ENCODE measurements around the gene TMEM255B. TPM values are rescaled to one million over a fixed set of nuclear protein-coding genes. Genes with fewer than 3 reads are reported as not detected.
"Not testable (repeated sequence)": the region's sequence is repeated elsewhere in the genome, so short reads cannot be mapped to it uniquely, and the experiment has no call there.

TMEM255B gene
- total RNA-seq, 1 experiment from 2014 or later, result 0.61 TPM

GRCh38 chr13:113751491-113751890, 7.5 kb upstream of the TMEM255B start:
- intact Hi-C loops (cut with micrococcal nuclease; ENCODE audit: unreplicated experiment), result no loop called here
- no peaks in the 10 kb centered on the region for H4K20me1 ChIP-seq (ENCODE audit: insufficient read depth)
- H3F3A ChIP-seq (ENCODE audit: insufficient read depth, low read depth), result peaks cover 22% of the 10 kb centered on the region
- no peak for TF ChIP-seq EZH2 (IDR thresholded peaks at IDR 0.05; ENCODE audit: low read depth)
- TF ChIP-seq, protein P1, sequence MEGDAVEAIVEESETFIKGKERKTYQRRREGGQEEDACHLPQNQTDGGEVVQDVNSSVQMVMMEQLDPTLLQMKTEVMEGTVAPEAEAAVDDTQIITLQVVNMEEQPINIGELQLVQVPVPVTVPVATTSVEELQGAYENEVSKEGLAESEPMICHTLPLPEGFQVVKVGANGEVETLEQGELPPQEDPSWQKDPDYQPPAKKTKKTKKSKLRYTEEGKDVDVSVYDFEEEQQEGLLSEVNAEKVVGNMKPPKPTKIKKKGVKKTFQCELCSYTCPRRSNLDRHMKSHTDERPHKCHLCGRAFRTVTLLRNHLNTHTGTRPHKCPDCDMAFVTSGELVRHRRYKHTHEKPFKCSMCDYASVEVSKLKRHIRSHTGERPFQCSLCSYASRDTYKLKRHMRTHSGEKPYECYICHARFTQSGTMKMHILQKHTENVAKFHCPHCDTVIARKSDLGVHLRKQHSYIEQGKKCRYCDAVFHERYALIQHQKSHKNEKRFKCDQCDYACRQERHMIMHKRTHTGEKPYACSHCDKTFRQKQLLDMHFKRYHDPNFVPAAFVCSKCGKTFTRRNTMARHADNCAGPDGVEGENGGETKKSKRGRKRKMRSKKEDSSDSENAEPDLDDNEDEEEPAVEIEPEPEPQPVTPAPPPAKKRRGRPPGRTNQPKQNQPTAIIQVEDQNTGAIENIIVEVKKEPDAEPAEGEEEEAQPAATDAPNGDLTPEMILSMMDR (conservative IDR thresholded peaks at IDR 0.05), result no peak
- peaks cover under 1% of the 10 kb centered on the region for H3K4me1 ChIP-seq (replicated peaks; ENCODE audit: insufficient read depth)
- DNase-seq, result no peak
- no TSS peak for BruUV-seq (replicated peaks)
- no peak overlapping the region for H3K4me3 ChIP-seq
- no peak overlapping the region for H3K4me2 ChIP-seq
- CTCF ChIA-PET, result no interaction called here
- no peaks in the 10 kb centered on the region for H3K79me2 ChIP-seq (ENCODE audit: low read depth)
- no peaks in the 10 kb centered on the region for H3K9me3 ChIP-seq (ENCODE audit: insufficient read depth, low read depth)
- peaks cover 58% of the 10 kb centered on the region for H3K27me3 ChIP-seq (ENCODE audit: insufficient read depth, low read depth)
- no peak overlapping the region for H2AFZ ChIP-seq
- POLR2A ChIA-PET (ENCODE audit: unreplicated experiment), result no interaction called here
- H3K27ac ChIP-seq, result no peak overlapping the region
- H3K9me2 ChIP-seq (ENCODE audit: insufficient read depth), result no peaks in the 10 kb centered on the region
- no peaks in the 10 kb centered on the region for H3K36me3 ChIP-seq (ENCODE audit: low read depth)

- BruUV-seq (replicated peaks); H3K79me2 ChIP-seq (ENCODE audit: low read depth); DNase-seq; H2AFZ ChIP-seq; H3K27ac ChIP-seq; H3K9me3 ChIP-seq (ENCODE audit: insufficient read depth, low read depth); H3K4me1 ChIP-seq (replicated peaks; ENCODE audit: insufficient read depth); H3K36me3 ChIP-seq (ENCODE audit: low read depth); POLR2A ChIA-PET (ENCODE audit: unreplicated experiment); H3K4me2 ChIP-seq; H3K4me3 ChIP-seq; intact Hi-C loops (cut with micrococcal nuclease; ENCODE audit: unreplicated experiment); H4K20me1 ChIP-seq (ENCODE audit: insufficient read depth); H3K9me2 ChIP-seq (ENCODE audit: insufficient read depth): not testable (repeated sequence)
- CTCF ChIA-PET, result interaction anchor here (0.6 kb wide), 1 partner anchor 389 kb away, joined by 3 read pairs; no protein-coding TSS in a partner anchor
- H3K27me3 ChIP-seq (ENCODE audit: insufficient read depth, low read depth), result peaks cover 50% of the 10 kb centered on the region
- peaks cover 31% of the 10 kb centered on the region for H3F3A ChIP-seq (ENCODE audit: insufficient read depth, low read depth)
Observed at GRCh38 chr13:113752211-113752986, 6.6 kb upstream of the TMEM255B start.

DNA sequence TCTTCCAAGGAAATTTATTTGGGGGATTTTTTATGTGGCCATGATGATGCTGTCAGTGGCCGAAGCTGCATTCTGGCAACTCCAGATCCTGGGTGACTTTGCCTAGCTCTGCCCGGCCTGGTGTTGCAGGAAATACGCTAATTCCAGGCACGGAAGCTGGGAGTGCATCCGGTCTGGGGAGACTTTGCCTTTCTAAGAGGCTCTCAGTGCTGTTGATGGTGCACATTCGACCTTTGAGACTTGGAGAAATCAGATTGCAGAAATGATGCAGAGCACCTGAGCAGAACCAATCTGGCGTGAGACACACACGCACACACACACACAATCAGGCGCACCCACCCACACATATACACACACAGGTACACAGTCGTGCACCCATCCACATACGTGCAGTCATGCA, 5.9 kb upstream of the TMEM255B start:
- Histone ChIP-seq H3K4me1 (replicated peaks; ENCODE audit: insufficient read depth) (peaks cover 7% of the 10 kb centered on the region), H3K4me2 (no peak overlapping the region)
- CTCF ChIA-PET, result no interaction called here

More for the DNA sequence above, 5.9 kb upstream of the TMEM255B start:
- POLR2A ChIA-PET (ENCODE audit: unreplicated experiment), result no interaction called here
- DNase-seq, result no peak
- Histone ChIP-seq H3K4me3 (no peak overlapping the region), H4K20me1 (ENCODE audit: insufficient read depth) (no peaks in the 10 kb centered on the region), H2AFZ (no peak overlapping the region), H3K9me2 (ENCODE audit: insufficient read depth) (no peaks in the 10 kb centered on the region), H3K27ac (no peak overlapping the region), H3K36me3 (ENCODE audit: low read depth) (no peaks in the 10 kb centered on the region), H3K27me3 (ENCODE audit: insufficient read depth, low read depth) (peaks cover 47% of the 10 kb centered on the region), H3K79me2 (ENCODE audit: low read depth) (no peaks in the 10 kb centered on the region), H3F3A (ENCODE audit: insufficient read depth, low read depth) (peaks cover 38% of the 10 kb centered on the region), H3K9me3 (ENCODE audit: insufficient read depth, low read depth) (no peaks in the 10 kb centered on the region)
- BruUV-seq (replicated peaks), result no TSS peak
- intact Hi-C loops (cut with micrococcal nuclease; ENCODE audit: unreplicated experiment), result no loop called here
- TF ChIP-seq, protein P1 (conservative IDR thresholded peaks at IDR 0.05), result no peak
- TF ChIP-seq EZH2 (IDR thresholded peaks at IDR 0.05; ENCODE audit: low read depth), result no peak
